PFSK-1 (cell line): ENCODE results near the gene CORO1C.

Experiments
- FOXP2 ChIP-seq: optimal IDR thresholded peaks from 2 replicates; pipeline ENCODE3; 2011; ENCODE audit warnings: borderline replicate concordance, control low read depth, inconsistent platforms; ENCODE audit not compliant: insufficient read depth; ENCODE audit errors: extremely low read length, extremely low read depth
- POLR2AphosphoS5 ChIP-seq: IDR thresholded peaks from 2 replicates; pipeline ENCODE4 v1.6.1; 2012; ENCODE audit warnings: low read depth, mild to moderate bottlenecking, control low read depth, low read length, moderate library complexity
- SIN3A ChIP-seq: IDR thresholded peaks from 2 replicates; pipeline ENCODE4 v1.6.1; 2012; ENCODE audit warnings: mild to moderate bottlenecking, low read length, moderate library complexity, borderline replicate concordance; ENCODE audit not compliant: insufficient read depth
- TAF1 ChIP-seq: IDR thresholded peaks from 2 replicates; pipeline ENCODE4 v1.6.1; 2012; ENCODE audit warnings: low read length, control low read depth, borderline replicate concordance; ENCODE audit not compliant: insufficient read depth
- TF ChIP-seq, protein P1 (sequence below), 2 experiments: IDR thresholded peaks; 2 replicates each; pipeline versions ENCODE4 v1.6.1 to v1.8.0; 2011 to 2012; ENCODE audit warnings: low read depth in 2 of 2, low read length in 2 of 2, control low read depth in 1 of 2, inconsistent platforms in 1 of 2, mild to moderate bottlenecking in 1 of 2, moderate library complexity in 1 of 2; ENCODE audit not compliant: insufficient read depth in 1 of 2

Gene CORO1C

DNA sequence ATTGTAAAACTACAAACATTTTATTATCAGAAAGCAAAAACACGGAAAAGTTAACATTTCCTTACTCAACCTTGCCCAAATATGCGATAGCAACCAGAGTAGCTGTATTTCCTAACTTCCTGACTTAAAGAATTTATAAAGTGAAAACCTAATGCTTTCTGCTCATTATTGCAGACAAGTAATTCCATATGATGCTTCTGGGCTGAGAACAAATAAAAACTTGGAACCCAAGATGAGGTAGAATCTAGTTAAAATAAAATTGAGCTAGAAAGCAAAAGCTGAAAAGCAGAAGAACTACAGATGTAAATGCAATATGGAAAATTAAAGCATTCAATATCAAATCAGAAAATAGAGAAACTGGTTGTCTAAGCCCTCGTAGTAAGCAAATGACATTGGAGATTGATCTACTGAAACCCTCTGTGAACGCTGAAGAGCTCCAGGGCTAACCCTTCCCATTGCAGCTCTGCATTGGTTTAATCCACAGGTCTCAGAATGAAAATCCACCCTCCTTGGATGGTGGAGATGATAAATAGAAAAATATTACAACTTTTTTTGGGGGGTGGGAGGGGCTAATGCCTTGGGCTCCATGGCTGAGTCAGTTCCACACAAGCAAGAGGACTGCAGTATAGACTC lies 40.7 kb downstream of the CORO1C start:
- TF ChIP-seq SIN3A: no peak
- peak; percentile 20; the same call in 1 of the 2 replicates for TF ChIP-seq TAF1
- TF ChIP-seq, protein P1, sequence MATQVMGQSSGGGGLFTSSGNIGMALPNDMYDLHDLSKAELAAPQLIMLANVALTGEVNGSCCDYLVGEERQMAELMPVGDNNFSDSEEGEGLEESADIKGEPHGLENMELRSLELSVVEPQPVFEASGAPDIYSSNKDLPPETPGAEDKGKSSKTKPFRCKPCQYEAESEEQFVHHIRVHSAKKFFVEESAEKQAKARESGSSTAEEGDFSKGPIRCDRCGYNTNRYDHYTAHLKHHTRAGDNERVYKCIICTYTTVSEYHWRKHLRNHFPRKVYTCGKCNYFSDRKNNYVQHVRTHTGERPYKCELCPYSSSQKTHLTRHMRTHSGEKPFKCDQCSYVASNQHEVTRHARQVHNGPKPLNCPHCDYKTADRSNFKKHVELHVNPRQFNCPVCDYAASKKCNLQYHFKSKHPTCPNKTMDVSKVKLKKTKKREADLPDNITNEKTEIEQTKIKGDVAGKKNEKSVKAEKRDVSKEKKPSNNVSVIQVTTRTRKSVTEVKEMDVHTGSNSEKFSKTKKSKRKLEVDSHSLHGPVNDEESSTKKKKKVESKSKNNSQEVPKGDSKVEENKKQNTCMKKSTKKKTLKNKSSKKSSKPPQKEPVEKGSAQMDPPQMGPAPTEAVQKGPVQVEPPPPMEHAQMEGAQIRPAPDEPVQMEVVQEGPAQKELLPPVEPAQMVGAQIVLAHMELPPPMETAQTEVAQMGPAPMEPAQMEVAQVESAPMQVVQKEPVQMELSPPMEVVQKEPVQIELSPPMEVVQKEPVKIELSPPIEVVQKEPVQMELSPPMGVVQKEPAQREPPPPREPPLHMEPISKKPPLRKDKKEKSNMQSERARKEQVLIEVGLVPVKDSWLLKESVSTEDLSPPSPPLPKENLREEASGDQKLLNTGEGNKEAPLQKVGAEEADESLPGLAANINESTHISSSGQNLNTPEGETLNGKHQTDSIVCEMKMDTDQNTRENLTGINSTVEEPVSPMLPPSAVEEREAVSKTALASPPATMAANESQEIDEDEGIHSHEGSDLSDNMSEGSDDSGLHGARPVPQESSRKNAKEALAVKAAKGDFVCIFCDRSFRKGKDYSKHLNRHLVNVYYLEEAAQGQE (IDR thresholded peaks at IDR 0.05; ENCODE audit: insufficient read depth in 1 of 2, low read depth in 2 of 2, low read length in 2 of 2): no peak

DNA sequence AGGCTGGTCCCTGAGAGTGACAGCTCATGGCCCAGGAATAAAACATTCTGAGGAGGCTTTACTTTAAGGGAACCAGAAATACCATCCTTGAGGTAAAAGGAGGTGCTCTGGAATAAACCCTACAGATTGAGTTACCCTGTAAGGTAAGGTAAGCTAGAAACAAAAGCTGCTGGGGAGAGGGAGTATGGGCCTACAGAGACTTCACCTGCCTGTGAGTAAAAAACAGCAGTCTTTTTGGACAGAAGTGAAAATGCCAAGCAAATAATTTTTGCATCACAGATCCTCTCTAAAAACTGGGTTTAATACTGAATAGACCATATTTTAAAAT lies 41.2 kb downstream of the CORO1C start:
- TF ChIP-seq POLR2AphosphoS5 (no peak), SIN3A (no peak), TAF1 (no peak), FOXP2 (no peak)
- TF ChIP-seq, protein P1 (IDR thresholded peaks at IDR 0.05; ENCODE audit: insufficient read depth in 1 of 2, low read depth in 2 of 2, low read length in 2 of 2): no peak

DNA sequence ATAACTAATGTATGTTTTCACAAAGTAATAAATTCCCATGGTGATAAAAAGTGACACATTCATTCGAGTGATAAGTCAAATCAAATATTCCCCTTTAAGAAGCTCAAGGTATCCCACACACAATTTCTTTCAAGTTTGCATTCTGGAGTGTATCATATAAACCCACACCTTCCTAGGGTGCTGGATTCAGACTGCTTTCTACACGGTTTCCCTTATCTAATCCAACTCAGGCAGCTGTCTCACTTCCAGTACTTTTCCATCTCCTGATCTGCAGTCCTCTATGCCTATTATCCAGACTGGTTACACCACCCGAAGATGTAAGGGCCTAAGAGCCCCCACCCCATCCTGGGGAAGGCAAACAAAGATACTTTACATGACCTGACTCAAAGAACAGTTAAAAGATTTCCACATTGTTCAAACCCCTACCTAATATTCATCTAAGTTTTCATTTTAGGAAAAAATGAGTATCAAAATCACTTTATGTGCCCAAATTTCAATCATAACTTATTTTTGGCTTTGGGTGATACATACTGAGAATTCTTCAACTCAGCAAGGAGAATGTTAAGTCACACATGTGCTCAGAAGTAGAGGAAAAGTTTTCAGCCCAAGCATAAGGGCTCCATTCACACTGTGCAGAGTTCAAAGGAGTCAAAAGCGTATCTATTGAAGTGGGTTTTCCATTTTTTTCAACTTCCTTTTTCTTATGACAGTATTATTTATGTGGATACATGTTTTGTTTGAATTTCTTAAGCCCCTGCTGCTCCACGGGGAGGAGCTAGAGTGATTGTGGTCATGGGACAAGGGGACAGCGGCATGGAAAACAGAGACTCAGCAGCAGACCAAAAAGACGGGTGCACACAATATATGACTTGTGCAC lies 41.8 kb downstream of the CORO1C start:
- TF ChIP-seq TAF1: no peak
- no peak for TF ChIP-seq POLR2AphosphoS5
- no peak for TF ChIP-seq FOXP2
- TF ChIP-seq, protein P1 (IDR thresholded peaks at IDR 0.05; ENCODE audit: insufficient read depth in 1 of 2, low read depth in 2 of 2, low read length in 2 of 2): no peak
- TF ChIP-seq SIN3A: no peak

DNA sequence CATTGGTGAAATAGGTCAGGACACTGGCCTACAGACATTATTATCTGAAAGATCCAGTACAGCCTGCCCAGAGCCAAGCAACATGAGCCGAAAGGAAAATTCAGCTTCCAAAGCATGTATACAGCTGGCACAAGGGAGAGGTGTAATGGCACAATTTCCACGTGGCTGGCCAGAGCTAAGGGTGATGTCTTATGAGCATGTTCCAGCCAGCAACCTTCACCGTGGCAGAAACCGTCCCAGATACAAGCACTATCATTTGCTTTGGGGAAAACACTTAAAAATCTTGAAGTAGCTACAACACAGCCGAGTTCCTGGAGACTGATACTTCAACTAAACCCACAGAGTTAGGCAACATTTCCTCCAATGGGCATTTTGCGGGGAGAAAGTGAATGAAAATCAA lies 44.5 kb downstream of the CORO1C start:
- TF ChIP-seq TAF1 (no peak), POLR2AphosphoS5 (no peak), SIN3A (no peak), FOXP2 (no peak)
- TF ChIP-seq, protein P1 (IDR thresholded peaks at IDR 0.05; ENCODE audit: insufficient read depth in 1 of 2, low read depth in 2 of 2, low read length in 2 of 2): no peak
